K562 (cell line): Measurements from ENCODE around the gene RHPN2. TPM values are rescaled to one million over a fixed set of nuclear protein-coding genes. Genes with fewer than 3 reads are reported as not detected.
"Not testable (repeated sequence)": the region's sequence is repeated elsewhere in the genome, so short reads cannot be mapped to it uniquely, and the experiment has no call there.

ENCODE experiments used
- ATAC-seq: fragments of 200-7000 bp; cut with Tn5 transposase; 3 replicates; pipeline ENCODE4 v1.9.1; 2020; ENCODE audit warnings: moderate library complexity
- BruUV-seq: library from RNA; stranded (reverse); fragments of 400-500 nt; replicated peaks from 2 replicates; lab custom pipeline; 2021; lab: Mats Ljungman, UMichigan
- CTCF ChIA-PET: fragments of 300-600 bp; formaldehyde crosslinking; extraction: SDS; loops from one replicate; lab custom pipeline; 2021; ENCODE audit warnings: low intra/inter-chr PET ratio; lab: Yijun Ruan, JAX
- POLR2A ChIA-PET: fragments of 300-600, 350-650 bp; sonication (Branson Sonifier 250); formaldehyde crosslinking; extraction: SDS; loops from one replicate; lab custom pipeline; 2021; ENCODE audit warnings: antibody characterized with exemption, inconsistent platforms; lab: Yijun Ruan, JAX
- DNase-seq, 4 experiments: peaks; one replicate each; pipeline versions ENCODE4 v3.0.0 to v3.0.0-alpha.2; 2011 to 2018; ENCODE audit warnings: low spot score in 3 of 4, mixed read lengths in 3 of 4; ENCODE audit errors: extremely low read depth in 1 of 4
- FAIRE-seq: peaks from 2 replicates; lab custom pipeline; 2011; peaks lifted over from hg19 to GRCh38; lab: Jason Lieb, UNC
- H2AFZ ChIP-seq: 2 replicates; pipeline ENCODE4 v1.6.0; 2011; ENCODE audit warnings: low read depth, low read length, control low read depth, inconsistent platforms
- H3K27ac ChIP-seq: fragments of 200-600 bp; 3 replicates; pipeline ENCODE4 v1.8.0; 2011; ENCODE audit warnings: low read depth, mild to moderate bottlenecking, control low read depth, inconsistent platforms, low read length, moderate library complexity, mixed read lengths; ENCODE audit errors: extremely low read depth
- H3K27me3 ChIP-seq, 2 experiments: fragments of 300-600 bp in 1 of 2; 2 replicates in 1 of 2; 3 replicates in 1 of 2; pipeline versions ENCODE4 v1.6.0 to v1.8.0; 2011; ENCODE audit warnings: inconsistent platforms in 2 of 2, low read length in 2 of 2, mild to moderate bottlenecking in 1 of 2, mixed read lengths in 1 of 2, moderate library complexity in 1 of 2; ENCODE audit not compliant: control insufficient read depth in 2 of 2, insufficient read depth in 2 of 2
- H3K36me3 ChIP-seq: fragments of 300-600 bp; 3 replicates; pipeline ENCODE4 v1.8.0; 2011; ENCODE audit warnings: mild to moderate bottlenecking, low read length, inconsistent platforms; ENCODE audit not compliant: control insufficient read depth, insufficient read depth
- H3K4me1 ChIP-seq, 2 experiments: fragments of 200-600 bp in 1 of 2; replicated peaks in 1 of 2; 2 replicates in 1 of 2; 3 replicates in 1 of 2; pipeline versions ENCODE4 v1.5.1 to v1.8.0; 2011; ENCODE audit warnings: inconsistent platforms in 2 of 2, low read length in 2 of 2, mild to moderate bottlenecking in 1 of 2, mixed read lengths in 1 of 2, moderate library complexity in 1 of 2; ENCODE audit not compliant: control insufficient read depth in 2 of 2, insufficient read depth in 2 of 2
- H3K4me2 ChIP-seq: 2 replicates; pipeline ENCODE4 v1.6.1; 2011; ENCODE audit warnings: low read length, control low read depth, inconsistent platforms, mixed read lengths; ENCODE audit not compliant: insufficient read depth
- H3K4me3 ChIP-seq: fragments of 200-600 bp; sonication (generic), shearing (Covaris generic); 2 replicates; pipeline ENCODE4 v1.5.1; 2016; ENCODE audit warnings: control low read depth, inconsistent platforms
- H3K79me2 ChIP-seq: fragments of 200-600 bp; 3 replicates; pipeline ENCODE4 v1.8.0; 2011; ENCODE audit warnings: low read length, inconsistent platforms; ENCODE audit not compliant: control insufficient read depth, insufficient read depth
- H3K9ac ChIP-seq, 2 experiments: 2 replicates each; pipeline versions ENCODE4 v1.6.0 to v1.6.1; 2011; ENCODE audit warnings: low read depth in 2 of 2, low read length in 2 of 2, control low read depth in 1 of 2, inconsistent platforms in 1 of 2, mild to moderate bottlenecking in 1 of 2, mixed read lengths in 1 of 2; ENCODE audit not compliant: insufficient read depth in 1 of 2
- H3K9me1 ChIP-seq: one replicate; pipeline ENCODE4 v1.6.0; 2011; ENCODE audit warnings: inconsistent platforms, mild to moderate bottlenecking, low read length, moderate library complexity; ENCODE audit not compliant: control insufficient read depth, insufficient read depth
- H3K9me3 ChIP-seq: replicated peaks from 2 replicates; pipeline ENCODE4 v1.5.1; 2011; ENCODE audit warnings: low read depth, low read length, inconsistent platforms; ENCODE audit not compliant: control insufficient read depth, insufficient read depth
- H4K20me1 ChIP-seq: replicated peaks from 2 replicates; pipeline ENCODE4 v1.6.1; 2011; ENCODE audit warnings: low read length, inconsistent platforms, mixed read lengths; ENCODE audit not compliant: control insufficient read depth, insufficient read depth
- WGBS: fragments of 100-300 bp; shearing (Covaris generic); methylation state at CpG from one replicate; pipeline ENCODE4 v1.1.6; 2016; ENCODE audit warnings: low coverage, mixed read lengths; ENCODE audit not compliant: insufficient coverage; ENCODE audit errors: missing lambda C conversion rate; 5-methylcytosine and 5-hydroxymethylcytosine counted together
- in situ Hi-C: fragments of 300-500 bp; cut with MboI; formaldehyde crosslinking; loops from 4 replicates; pipeline ENCODE4 v1.15.0; 2018; ENCODE audit warnings: inconsistent platforms, mixed read lengths
- intact Hi-C: fragments of 100-400 bp; cut with micrococcal nuclease; formaldehyde crosslinking; loops from 2 replicates; pipeline ENCODE4 v1.14.2; 2022
- polyA plus RNA-seq, 8 experiments: library from polyadenylated mRNA; depleted of rRNA in 4 of 8; stranded (reverse) in 5 of 8; unstranded in 3 of 8; fragments of >200 nt; fragmentation: Nextera tagmentation in 2 of 8; fragmentation: Illumina TruSeq in 1 of 8; extraction: Ambion mirVana in 2 of 8; extraction: Trizol in 1 of 8; gene quantifications; 2 replicates each; pipeline versions ENCODE4 v1.2.1 to v1.2.3, GENCODE V29; 2011 to 2014; ENCODE audit warnings: inconsistent platforms in 1 of 8, missing spikeins in 1 of 8
- total RNA-seq, 7 experiments: library from RNA; depleted of rRNA in 6 of 7; stranded (reverse); fragments of >200 nt in 6 of 7; fragmentation: Illumina TruSeq in 2 of 7; extraction: Trizol in 2 of 7; gene quantifications; 2 replicates each; pipeline versions ENCODE4 v1.2.1 to v1.2.3, GENCODE V29; 2011 to 2021; ENCODE audit warnings: low replicate concordance in 1 of 7

RHPN2 gene
- total and polyA plus RNA-seq, 9 of the 15 experiments (the other 6 are each of a cell fraction or from before 2014, with no cell fraction given), result 0.63 to 9.9 (median 3.2) TPM

DNA sequence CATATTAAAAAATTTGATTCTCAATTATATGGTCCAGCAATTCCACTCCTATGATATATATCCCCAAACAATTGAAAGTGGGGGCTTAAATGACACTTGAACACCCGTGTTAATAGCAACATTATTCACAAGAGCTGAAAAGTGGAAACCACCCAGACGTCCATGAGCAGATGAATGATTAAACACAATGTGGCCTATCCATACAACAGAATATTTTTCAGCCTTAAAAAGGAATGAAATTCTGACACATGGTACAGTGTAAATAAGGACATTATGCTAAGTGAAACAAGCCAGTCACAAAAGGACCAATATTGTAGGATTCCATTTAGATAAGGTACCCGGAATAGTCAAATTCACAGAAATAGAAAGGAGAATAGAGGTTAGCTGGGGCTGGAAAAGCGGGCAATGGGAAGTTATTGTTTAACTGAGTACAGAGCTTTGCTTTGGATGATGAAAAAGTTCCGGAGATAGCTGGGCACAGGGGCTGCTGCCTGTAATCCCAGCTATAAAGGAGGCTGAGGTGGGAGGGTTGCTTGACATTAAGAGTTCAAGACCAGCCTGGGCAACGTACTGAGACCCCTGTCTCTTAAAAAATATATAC is 61.2 kb downstream of the RHPN2 start:
- not testable (repeated sequence) for ATAC-seq

DNA sequence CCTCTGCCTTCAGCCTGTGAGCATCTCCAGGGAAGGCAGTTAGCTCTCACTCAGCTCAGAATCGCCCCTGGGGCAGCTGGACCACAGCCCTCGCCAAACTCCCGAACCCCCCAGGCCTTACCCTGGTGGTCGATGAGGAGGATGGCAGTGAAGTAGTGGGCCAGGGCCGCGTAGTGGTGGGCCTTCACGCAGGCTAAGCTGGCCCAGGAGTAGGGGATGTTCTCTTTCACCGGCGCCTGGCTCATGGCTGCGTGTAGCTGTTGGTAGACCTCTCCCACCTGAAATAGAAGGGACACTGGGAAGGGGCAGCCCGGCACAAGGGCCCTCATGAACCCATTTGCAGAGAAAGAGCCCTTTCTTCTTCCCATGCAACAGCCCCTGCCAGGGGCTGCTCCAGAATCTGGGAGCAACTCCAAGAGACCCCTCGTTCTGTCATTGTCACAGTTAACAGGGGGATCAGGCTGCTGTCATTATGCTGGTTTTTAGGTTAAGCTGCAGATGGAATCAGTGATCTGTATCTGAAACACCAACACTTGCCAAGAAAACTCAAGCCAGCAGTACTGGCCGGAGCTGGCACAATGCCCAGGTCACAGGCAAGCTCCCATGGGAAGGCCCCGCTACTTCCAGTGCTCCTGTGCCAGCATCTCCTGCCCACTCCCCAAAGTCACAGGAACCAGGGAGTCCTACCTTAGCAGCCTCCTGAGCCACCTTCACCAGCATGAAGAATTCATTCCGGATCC is 62.4 kb downstream of the RHPN2 start:
- H3K27me3 ChIP-seq, ATAC-seq, H3K27ac ChIP-seq, in situ Hi-C loops, H3K9me1 ChIP-seq, DNase-seq, H3K4me1 ChIP-seq, H3K4me2 ChIP-seq, BruUV-seq, H4K20me1 ChIP-seq, H3K9me3 ChIP-seq, CTCF ChIA-PET, H3K79me2 ChIP-seq, H2AFZ ChIP-seq, intact Hi-C loops, FAIRE-seq, H3K4me3 ChIP-seq, H3K9ac ChIP-seq, H3K36me3 ChIP-seq: not testable (repeated sequence)
- 56% methylated on average over 11 of the region's 15 CpGs for WGBS
- POLR2A ChIA-PET, result interaction anchor here (0.6 kb wide), 1 partner anchor 305 kb away, joined by 3 read pairs; no protein-coding TSS in a partner anchor

More for the DNA sequence above, 61.2 kb downstream of the RHPN2 start:
- FAIRE-seq, H2AFZ ChIP-seq, DNase-seq, H3K27ac ChIP-seq, H3K79me2 ChIP-seq, H3K9me3 ChIP-seq, H3K36me3 ChIP-seq, CTCF ChIA-PET, H3K9ac ChIP-seq, H3K4me2 ChIP-seq, H3K4me1 ChIP-seq, H3K27me3 ChIP-seq, in situ Hi-C loops, H4K20me1 ChIP-seq, BruUV-seq, intact Hi-C loops, H3K4me3 ChIP-seq, H3K9me1 ChIP-seq: not testable (repeated sequence)
- WGBS, result 55% methylated on average over 6 of the region's 6 CpGs
- POLR2A ChIA-PET, result interaction anchor here (0.7 kb wide), 1 partner anchor 18 kb away, joined by 4 read pairs; no protein-coding TSS in a partner anchor
